Parathyroid adenoma (tissue), 2 donors: ENCODE results near the gene PLEKHG2.

Source experiments
- H2AFZ ChIP-seq: fragments of 300-600 bp; sonication (generic); one replicate; pipeline ENCODE4 v1.7.0; 2017; ENCODE audit warnings: antibody characterized with exemption, mild to moderate bottlenecking
- H3K27ac ChIP-seq: fragments of 300-600 bp; sonication (generic); one replicate; pipeline ENCODE4 v1.7.0; 2017
- H3K27me3 ChIP-seq: fragments of 300-600 bp; sonication (generic); one replicate; pipeline ENCODE4 v1.7.0; 2017; ENCODE audit warnings: low read length; ENCODE audit not compliant: control insufficient read depth, insufficient read depth
- H3K36me3 ChIP-seq: fragments of 300-600 bp; sonication (generic); one replicate; pipeline ENCODE4 v1.7.0; 2017; ENCODE audit warnings: low read length; ENCODE audit not compliant: control insufficient read depth, insufficient read depth
- H3K4me1 ChIP-seq: fragments of 300-600 bp; sonication (generic); one replicate; pipeline ENCODE4 v1.7.0; 2017; ENCODE audit warnings: control low read depth
- H3K4me2 ChIP-seq: fragments of 300-600 bp; sonication (generic); one replicate; pipeline ENCODE4 v1.7.0; 2017; ENCODE audit warnings: low read length
- H3K4me3 ChIP-seq: fragments of 300-600 bp; sonication (generic); one replicate; pipeline ENCODE4 v1.7.0; 2017; ENCODE audit warnings: low read depth, low read length
- H3K79me2 ChIP-seq: fragments of 300-600 bp; sonication (generic); one replicate; pipeline ENCODE4 v1.7.0; 2017; ENCODE audit warnings: control low read depth
- H3K9ac ChIP-seq: fragments of 300-600 bp; sonication (generic); one replicate; pipeline ENCODE4 v1.7.0; 2017; ENCODE audit warnings: mild to moderate bottlenecking
- H3K9me3 ChIP-seq: fragments of 300-600 bp; sonication (generic); one replicate; pipeline ENCODE4 v1.7.0; 2017; ENCODE audit warnings: low read length; ENCODE audit not compliant: control insufficient read depth
- CTCF ChIP-seq: fragments of 300-600 bp; sonication (generic); IDR thresholded peaks from one replicate; pipeline ENCODE4 v1.7.0; 2017; ENCODE audit warnings: antibody characterized with exemption, mild to moderate bottlenecking
- donor health status: primary hyperparathyroidism.

PLEKHG2 gene

GRCh38 chr19:39444598-39445195, 32.2 kb downstream of the PLEKHG2 start:
- Histone ChIP-seq H3K9ac (peak overlapping the region; percentile 64), H3K36me3 (no peaks in the 10 kb centered on the region), H2AFZ (peak overlapping the region; percentile 87), H3K4me2 (peak overlapping the region; percentile 83), H3K4me3 (peak overlapping the region; percentile 100), H3K9me3 (no peaks in the 10 kb centered on the region), H3K79me2 (peaks cover 39% of the 10 kb centered on the region), H3K27me3 (no peaks in the 10 kb centered on the region), H3K27ac (peak overlapping the region; percentile 84), H3K4me1 (peaks cover 21% of the 10 kb centered on the region)
- TF ChIP-seq CTCF: no peak

GRCh38 chr19:39445196-39446111, 33.0 kb downstream of the PLEKHG2 start, which contains the start of gene SUPT5H:
TSS of gene SUPT5H (plus strand) at chr19:39445582. CDS start at chr19:39445891, 309 bp downstream.
- Histone ChIP-seq H3K27ac (peak within 1 kb of the TSS; percentile 84), H3K4me2 (peak within 1 kb of the TSS; percentile 83), H3K9me3 (no peaks in the 10 kb centered on the region), H2AFZ (peak within 1 kb of the TSS; percentile 87), H3K9ac (peak within 1 kb of the TSS; percentile 96), H3K4me3 (peak within 1 kb of the TSS; percentile 100), H3K79me2 (peaks cover 45% of the 10 kb centered on the region), H3K36me3 (no peaks in the 10 kb centered on the region), H3K4me1 (peaks cover 24% of the 10 kb centered on the region), H3K27me3 (no peaks in the 10 kb centered on the region)
- TF ChIP-seq CTCF: no peak

GRCh38 chr19:39446365-39447084, 34.1 kb downstream of the PLEKHG2 start:
- Histone ChIP-seq H3K27me3 (no peaks in the 10 kb centered on the region), H3K36me3 (no peaks in the 10 kb centered on the region), H3K4me3 (peak overlapping the region; percentile 100), H3K9ac (peak overlapping the region; percentile 96), H2AFZ (no peak overlapping the region), H3K27ac (peak overlapping the region; percentile 84), H3K4me2 (peak overlapping the region; percentile 83), H3K79me2 (peaks cover 53% of the 10 kb centered on the region), H3K9me3 (no peaks in the 10 kb centered on the region), H3K4me1 (peaks cover 34% of the 10 kb centered on the region)
- no peak for TF ChIP-seq CTCF

GRCh38 chr19:39448271-39448670, 35.8 kb downstream of the PLEKHG2 start:
- Histone ChIP-seq H3K27ac (no peak overlapping the region), H3K79me2 (peaks cover 70% of the 10 kb centered on the region), H3K9me3 (no peaks in the 10 kb centered on the region), H2AFZ (no peak overlapping the region), H3K36me3 (no peaks in the 10 kb centered on the region), H3K4me3 (no peak overlapping the region), H3K27me3 (no peaks in the 10 kb centered on the region), H3K4me1 (peaks cover 40% of the 10 kb centered on the region), H3K4me2 (no peak overlapping the region), H3K9ac (no peak overlapping the region)
- no peak for TF ChIP-seq CTCF
